Umbilical cord (tissue), 2 donors: ENCODE results near the gene MAFB. TPM values are rescaled to one million over a fixed set of nuclear protein-coding genes. Genes with fewer than 3 reads are reported as not detected.

ENCODE experiments used
- DNase-seq: peaks from one replicate; pipeline ENCODE4 v3.0.0-alpha.2; 2015; ENCODE audit warnings: low spot score
- total RNA-seq: library from RNA; depleted of rRNA; stranded (reverse); fragments of >200 nt; gene quantifications from one replicate; pipeline ENCODE4 v1.2.3, GENCODE V29; 2014; ENCODE audit warnings: low replicate concordance; ENCODE audit not compliant: insufficient read depth

Gene MAFB
- total RNA-seq, 1 donor from 2014 or later: 14.2 TPM

DNA sequence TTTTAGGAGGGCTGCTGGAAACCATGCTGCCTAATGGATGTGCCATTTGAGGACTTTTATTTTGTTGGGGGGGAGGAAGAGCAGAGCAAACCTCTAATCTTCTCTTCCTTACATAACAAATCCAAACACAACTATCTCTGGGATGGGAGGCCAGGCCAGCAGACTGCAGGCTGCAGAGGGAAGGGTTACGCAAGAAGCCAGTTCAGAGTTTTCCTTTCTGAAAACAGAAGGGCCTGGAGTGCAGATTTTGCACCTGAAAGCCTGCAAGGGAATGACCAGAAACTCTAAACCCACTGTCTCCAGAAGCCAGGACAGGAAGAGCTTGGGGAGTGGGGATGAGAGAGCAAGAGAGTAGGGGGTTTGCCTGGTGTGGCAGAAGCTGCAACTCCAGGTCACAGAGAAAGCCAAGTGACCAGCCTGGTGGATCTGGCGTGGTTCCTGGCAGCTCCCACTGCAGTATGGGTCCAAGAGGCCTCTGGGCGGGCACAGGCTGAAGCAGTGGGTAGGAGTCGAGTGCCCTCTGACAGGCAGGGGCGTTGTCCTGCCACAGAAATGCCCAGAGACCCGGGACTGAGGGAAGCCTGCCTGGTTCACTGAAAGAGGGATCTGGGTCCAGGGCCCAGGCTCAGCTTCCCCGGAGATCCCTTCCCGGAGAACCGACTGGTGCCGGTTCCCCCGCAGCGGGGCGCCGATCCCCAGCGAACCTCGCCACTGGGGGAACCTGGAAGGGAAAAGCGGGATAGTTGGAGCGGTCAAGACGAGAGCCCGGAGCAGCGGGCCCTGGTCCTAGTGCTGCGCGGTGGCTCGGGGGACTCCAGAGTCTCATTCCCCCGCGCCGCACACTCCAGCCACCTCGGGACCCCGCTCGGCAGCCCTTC, 6.7 kb downstream of the MAFB start:
- DNase-seq: peak; percentile 42

DNA sequence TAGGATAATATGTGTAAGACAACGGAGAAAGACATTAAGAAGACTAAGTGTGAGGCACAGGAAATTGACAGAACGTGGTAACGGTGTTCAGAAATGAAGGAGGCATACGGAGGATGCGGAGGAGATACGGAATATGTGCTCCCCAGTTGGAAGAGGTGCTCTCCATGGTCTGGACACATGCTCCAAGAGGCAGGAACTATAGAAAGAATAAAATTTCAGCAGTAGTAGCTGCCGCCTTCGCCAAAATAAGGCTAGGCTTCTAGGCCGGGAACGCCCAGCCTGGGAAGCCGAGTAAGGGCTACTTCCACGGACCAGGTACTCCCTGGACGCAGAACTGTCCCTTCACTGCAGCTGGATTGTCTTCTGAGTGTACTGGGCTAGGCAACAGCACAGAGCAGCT, 7.4 kb downstream of the MAFB start:
- no peak for DNase-seq

DNA sequence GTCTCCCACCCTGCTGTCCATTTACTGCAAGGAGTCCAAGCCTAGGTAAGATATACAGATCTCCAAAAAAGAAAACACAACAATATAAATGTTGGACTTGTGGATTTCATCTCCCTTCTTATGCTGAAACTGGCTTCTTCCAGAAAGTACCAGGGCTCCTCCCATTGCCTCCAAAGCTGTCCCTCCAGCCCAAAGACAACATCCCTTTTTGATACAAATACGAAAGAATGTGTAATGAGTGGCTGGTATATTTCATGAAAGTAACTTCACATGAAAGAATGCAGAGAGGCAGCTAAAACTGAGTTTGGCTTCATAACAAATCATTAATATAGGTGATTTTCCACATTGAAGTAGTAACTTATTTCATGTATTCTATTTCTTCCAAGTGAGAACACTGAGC, 7.9 kb downstream of the MAFB start:
- DNase-seq: no peak

DNA sequence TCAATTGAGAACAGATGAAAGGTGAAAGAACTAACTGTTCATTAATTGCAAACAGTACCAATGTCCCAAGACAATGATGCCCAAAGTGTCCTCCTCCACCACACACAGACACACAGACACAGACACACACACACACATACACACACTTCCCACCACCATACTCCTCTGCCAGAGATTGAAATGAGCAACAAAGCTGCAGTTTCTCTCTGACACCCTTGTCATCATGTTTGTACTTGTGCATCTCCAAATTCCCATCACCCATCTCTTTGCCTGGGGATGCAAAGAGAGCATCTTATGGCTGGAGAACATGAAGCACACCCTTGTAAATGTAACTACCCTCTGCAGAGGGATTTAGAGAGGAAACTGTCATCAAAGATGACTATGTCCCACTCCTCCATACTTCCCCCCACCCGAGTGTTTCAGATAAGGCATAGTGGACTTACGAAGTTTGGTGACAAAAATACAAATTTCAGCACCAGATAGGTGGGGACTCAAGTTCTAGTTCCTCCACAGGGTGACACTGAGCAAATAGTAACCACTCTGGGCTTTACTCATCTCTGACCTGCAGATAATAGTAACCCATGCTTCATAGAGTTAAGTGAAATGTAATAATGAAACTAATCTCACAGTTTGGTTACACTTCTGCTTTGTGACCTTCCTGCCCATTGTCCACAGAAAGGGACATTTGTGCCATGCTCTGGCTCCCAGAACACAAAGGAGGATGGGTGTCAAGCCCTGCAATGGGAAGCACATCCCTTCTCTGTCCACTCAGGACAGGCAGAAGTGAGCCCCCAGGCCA, 8.7 kb downstream of the MAFB start:
- no peak for DNase-seq

DNA sequence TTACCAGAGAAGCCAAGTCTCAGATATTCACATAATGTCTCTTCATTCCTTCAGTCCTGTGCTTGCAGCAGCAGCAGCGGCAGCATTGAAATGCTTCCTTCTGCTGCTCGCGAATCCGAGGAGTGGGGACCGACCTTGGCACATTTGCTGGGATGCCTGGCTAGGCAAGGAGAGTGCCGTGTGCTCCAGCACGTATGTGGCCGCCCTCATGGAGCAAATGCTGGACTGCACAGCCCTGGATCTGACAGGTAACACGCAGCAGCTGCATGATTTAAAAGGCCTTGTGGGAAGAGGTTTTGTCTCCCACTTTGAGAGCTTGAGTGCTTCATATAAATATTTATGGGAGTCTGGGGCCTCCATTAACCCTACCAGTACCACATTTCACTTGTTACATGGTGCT, 9.9 kb downstream of the MAFB start:
- DNase-seq: no peak

DNA sequence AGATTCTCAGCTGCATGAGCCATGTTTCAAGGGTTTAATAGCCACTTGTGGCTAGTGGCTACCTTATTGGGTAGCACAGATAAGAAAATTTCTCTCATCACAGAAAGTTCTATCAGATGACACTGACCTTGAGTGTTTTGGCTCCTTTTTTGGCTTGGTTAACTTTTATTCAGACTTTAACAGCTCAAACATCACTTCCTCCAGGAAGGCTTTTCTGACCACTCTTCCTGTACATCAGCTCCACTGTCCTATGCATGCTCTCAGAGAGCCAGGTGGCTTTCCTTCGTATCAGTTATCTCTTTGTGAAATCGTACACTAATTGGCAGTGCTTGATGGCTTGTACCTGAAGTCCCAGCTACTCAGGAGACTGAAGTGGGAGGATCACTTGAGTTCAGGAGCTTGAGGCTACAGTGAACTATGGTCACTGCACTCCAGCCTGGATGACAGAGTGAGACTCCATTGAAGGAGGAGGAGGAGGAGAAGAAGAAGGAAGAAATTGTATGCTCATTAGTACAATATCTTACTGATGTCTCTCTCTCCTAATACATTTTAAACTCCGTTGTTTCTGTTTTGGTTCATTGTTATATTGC, 10.7 kb downstream of the MAFB start:
- DNase-seq: no peak

DNA sequence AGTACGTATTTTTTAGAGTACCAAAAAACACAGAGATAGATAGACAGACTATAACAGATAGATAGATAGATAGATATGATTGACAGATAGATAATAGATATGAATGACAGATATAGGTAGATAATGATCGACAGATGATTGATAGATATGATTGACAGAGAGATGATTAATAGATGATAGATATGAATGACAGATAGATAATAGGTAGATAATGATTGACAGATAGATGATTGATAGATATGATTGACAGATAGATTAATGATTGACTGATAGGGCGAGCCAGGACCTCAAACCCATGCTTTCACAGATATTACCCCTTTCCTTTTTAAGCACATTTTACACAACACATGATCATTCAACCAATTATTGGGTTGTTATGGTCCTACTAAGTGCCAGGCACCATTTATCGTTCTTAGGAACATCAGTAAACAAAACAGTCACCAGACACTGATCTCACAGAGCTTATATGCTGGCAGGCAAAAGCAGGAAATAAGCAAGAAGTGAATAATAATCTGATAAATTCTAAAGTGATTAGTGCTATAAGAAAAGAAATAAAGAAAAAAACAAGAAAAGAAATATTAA, 11.6 kb downstream of the MAFB start:
- no peak for DNase-seq

DNA sequence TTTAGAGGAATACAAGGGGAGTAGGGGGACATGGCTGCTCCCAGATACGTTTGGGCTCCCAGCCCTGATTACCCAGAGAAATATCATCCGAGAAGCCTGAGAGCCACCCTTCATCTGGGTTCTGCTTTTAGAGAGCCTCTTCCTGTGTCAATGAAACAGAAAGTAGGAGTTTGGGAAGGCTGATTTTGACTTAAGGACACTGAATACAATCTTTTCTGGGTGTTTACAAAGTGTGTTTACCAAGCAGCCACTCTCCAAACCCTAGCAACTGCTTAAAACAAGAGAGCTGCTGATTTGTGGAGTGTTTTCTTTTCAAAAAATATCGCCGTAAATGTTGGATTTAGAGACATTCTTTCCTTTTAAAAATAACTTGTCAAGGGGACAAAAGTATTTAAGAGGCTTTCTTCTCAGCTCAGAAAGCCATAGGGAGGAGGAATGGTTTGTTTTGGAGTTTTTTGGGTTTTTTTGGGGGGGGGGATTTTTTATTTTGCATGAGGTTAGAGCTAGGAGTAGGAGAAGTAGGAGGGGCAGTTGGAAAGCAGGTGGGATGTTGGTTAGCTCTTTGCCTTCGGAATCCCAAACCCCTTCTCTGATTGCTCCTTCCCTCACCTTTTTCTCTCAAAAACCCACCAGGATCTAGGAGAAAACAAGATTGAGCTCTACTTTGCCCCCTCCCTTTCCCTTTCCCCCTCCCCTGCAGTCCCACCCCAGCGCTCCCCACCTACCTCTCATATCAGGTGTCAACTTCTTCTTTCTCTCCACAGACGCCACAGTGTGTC, 12.4 kb downstream of the MAFB start:
- DNase-seq: no peak

DNA sequence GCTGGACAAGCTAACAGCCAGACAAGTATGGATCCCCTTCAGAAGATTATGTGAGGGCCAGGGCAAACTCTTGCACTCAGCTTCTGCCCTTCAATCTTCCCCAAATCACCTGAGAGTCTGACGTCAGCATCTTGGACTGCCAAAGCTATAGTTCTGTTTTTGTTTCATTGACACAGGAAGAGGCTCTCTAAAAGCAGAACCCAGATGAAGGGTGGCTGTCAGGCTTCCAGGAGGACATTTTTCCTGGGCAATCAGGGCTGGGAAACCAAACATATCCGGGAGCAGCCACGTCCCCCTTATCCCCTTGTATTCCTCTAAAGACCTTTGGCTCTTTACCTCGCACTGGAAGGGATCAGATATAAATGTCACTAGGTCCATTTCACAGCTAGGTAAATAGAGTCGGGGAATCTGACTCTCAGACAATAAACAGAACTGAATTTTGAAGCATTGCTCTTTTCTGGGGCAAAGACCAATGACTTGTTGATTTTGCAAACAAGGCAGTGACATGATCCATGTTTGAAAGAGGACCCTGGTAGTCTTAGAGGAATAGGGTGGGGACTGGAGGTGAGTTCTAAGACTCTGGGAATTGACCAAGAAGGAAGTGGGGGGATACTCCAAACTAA, 13.3 kb downstream of the MAFB start:
- DNase-seq: no peak

DNA sequence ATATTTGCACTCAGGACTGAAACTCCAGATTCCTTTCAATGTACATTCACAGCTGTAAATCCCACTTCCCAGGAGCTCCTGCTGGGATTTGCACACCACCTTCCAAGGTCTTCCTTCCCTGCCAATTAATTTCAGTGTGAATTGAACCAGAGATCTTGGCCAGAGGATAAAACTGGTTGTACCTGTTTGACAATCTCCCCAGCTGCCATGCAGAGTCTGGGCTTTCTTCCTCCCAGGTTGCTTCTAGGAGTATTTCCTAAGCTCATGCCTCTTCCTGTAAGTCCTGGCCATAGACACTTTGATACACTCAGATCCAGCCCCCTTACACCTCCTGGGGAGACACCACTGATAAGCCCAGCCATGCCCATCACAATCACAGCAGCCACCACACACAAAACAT, 15.6 kb downstream of the MAFB start:
- peak; percentile 39 for DNase-seq

DNA sequence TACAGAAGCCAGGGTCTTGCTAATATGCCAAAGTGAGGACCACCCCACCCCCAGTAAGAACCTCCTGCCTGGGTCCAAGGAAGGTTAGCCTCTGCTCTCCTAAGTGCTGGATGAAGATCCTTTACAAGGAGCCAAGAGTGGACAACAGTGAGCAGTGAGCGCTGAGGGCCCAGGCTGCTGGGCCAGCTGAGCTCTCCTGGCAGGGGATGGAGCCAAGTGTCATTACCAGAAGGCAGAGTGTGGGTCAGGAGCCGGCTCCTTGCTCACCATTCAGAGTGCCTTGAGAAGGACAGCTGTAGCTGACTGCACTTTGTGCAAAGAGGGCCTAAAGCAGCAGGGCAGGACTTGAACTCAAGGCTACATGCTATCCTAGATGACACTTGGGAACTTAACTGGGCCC, 16.9 kb downstream of the MAFB start:
- DNase-seq: no peak

DNA sequence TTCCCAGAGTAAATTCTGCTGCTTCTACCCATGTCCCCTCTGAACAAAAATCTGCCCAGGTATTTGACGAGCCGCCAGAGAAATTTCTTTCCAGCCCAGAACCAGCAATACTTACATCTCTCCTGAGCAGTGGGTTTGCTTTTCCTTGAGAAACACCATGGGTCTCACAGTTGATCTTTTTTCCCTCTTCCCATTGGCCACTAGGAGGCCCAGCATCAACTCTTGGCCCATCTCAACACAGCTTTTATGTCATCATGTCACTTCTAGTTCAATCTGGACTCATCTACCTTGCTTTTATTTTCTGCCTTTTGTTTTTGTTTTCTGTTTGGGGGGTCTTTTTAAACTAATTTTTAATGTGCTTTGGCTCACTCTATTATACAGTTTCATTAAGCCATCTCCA, 18.8 kb downstream of the MAFB start:
- no peak for DNase-seq

DNA sequence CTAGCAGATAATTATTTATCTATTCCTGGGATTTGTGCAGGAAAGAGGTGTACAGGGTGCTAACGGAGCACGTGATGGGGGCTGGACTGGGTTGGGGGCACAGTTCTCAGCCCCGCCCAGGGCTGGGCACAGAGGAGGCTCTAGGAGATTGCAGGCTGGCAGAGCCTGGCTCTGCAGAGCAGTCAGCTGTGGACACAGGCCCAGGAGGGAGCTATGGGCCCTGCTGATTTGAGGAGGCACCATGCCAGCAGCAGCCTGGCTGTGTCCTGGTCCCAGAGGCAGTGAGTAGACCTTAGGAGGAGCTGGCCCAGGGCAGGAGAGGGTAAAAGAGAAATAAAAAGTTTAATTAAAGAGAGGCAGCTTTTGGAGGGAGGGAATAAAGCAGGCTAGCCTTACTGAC, 19.3 kb downstream of the MAFB start:
- no peak for DNase-seq

DNA sequence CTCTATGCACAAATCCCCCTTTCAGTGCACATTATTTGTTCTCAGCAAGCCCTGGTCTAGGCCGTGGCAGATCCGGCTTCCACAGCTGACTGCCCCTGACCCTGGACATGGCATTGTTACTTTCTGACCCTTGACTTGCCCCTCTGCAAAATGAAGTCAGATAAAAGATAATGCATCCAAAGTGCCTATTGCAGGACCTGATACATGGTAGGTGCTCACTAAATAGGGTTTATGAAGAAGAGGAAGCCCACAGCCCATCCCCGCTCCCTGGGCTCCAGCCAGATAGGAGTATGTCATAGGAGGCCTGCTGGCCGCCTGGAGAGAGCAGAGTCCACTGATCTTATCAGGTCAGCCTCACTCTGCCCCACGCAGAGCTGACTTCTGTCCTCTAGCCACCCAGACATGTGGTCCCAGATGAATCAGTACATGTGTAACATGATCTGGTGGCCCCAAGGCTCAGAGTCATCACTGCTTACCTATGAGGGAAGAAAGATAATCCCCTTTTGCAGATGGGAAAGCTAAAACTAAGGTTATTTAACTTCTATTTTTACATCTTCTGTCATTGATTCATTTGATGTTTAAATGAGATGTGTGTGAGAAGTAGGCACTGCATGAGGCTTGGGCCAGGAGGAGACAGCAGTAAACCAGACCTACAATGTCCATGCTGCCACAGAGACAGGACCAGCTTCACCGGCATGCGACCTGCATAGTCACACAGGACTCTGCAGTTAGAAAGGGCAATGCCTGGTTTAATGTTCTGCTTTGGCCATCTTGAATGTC, 20.4 kb downstream of the MAFB start:
- no peak for DNase-seq

DNA sequence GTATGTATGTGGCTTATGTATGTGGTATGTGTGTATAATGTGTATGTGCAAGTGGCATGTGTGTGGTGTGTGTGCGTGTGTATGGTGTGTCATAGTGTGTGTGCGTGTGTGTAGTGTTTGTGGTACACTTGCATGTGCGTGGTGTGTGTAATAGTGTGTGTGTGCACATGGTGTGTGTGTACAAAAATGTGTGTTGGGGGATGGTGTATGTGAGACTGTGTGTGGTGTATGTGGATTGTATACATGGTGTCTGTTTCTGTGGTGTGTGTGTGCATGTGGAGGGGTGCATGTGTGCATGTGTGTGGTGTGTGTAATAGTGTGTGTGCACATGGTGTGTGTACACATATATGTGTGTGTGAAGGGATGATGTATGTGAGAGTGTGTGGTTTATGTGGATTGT, 21.5 kb downstream of the MAFB start:
- no peak for DNase-seq

DNA sequence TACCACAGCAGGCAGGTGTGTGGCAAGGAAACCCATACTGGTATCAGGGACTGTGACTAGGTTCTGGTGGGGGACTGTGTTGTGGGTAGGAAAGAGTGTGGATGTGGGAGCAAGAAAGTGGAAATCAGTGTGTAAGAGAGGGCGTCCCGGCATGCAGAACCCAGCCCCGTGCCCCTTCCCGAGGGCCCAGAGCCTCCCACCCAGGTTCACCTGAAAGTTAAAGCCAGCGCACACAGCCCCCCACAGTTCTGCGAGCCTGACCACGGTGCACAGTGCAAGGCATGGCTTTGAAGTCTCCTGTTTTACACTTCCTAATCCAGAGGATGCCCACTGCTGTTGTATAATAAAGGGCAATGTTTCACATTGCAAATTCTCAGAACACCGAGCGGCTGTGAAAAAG, 22.7 kb downstream of the MAFB start:
- DNase-seq: no peak

DNA sequence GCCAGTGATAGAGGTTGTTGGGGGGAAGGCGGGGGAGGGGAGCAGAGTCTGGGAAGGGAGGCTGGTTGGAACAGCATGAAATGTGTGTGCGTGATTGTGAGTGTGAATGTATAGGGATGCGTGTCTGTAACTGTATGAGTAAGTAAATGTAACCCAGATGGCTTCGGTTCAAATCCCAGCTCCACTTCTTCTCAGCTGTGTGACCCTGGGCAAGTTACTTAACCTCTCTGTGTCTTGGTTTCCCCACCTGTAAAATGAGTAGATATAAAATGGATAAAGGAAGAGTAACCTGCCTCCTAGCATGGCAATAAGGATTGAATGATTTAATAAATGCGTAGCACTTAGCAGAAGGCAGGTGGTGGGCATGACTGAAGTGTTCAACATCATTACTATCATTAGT, 24.1 kb downstream of the MAFB start:
- no peak for DNase-seq

DNA sequence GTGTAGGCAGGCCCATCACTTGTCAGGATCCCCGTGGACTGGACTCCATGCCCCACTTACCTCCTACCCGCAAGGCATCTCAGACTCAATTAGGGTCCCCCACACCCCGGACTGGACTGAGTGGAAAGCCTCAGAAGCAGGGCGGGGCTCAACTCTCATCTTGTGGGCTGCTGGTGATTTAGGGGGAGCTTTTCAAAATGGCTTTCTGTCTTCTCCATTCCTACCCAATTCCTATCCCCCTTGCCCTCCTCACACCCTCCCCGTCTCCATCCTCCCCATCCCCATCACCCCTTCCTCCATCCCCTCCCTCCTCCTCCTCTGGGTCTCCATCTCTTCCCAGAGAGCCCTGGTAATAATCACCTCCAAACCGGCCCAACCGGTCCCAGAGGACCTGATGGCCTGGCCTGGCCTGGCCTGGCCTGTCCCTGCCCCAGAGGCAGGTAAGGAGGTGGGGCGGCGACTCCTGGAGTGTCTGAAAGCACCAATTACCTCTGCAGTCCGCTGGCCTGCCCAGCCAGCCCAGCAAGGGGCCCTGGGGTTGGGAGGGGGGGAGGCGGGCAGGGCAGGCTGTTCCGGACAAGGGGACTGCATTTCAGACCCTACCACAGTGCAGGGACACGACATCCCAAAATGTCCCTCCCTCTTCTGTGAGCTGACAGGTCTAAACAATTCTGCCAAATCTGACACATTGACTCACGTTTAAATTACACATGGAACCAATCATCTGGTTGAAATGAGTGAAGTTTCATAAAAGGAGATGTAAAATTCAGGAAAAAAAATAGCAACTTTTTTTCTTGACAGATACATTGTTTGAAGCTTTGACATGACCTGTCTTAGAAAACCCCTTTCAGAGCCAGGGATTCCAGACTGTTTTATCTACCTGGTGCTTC, 24.8 kb downstream of the MAFB start:
- DNase-seq: no peak

DNA sequence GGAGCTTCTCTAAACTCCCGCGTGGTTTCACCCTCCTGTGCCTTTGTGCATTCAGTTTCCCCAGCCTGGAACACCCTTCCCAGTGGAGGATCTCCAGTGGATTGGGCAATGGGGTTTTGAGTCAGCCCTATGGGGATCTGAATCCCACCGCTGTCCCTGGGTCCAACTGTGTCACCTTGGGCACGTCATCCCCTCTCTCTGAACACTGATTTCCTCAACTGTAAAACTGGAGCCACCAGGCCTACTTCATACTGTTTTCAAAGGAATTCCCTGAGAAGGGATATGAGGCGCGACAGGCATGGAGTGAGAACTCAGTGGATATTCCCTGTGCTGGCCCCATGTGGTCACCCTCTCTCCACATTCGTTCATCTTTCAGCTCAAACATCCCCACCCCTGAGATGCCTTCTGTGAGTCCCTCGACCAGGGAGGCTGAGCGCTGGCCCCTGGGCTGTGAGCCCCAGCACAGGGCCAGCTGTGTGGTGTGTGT, 25.7 kb downstream of the MAFB start:
- no peak for DNase-seq
